Lower leg skin (tissue), 3 donors: ENCODE data around the gene TMEM135.

Experiments used
- CTCF ChIP-seq, 3 donors: fragments of 450-650 bp; IDR thresholded peaks; one replicate each; pipeline ENCODE4 v1.5.1; 2016; ENCODE audit warnings: antibody characterized with exemption in 3 of 3, mild to moderate bottlenecking in 3 of 3, moderate library complexity in 2 of 3
- POLR2A ChIP-seq, 2 donors: fragments of 450-650 bp; IDR thresholded peaks; one replicate each; pipeline ENCODE4 v1.6.1; 2016 to 2017; ENCODE audit warnings: antibody characterized with exemption in 2 of 2, mild to moderate bottlenecking in 1 of 2, moderate library complexity in 1 of 2

DNA sequence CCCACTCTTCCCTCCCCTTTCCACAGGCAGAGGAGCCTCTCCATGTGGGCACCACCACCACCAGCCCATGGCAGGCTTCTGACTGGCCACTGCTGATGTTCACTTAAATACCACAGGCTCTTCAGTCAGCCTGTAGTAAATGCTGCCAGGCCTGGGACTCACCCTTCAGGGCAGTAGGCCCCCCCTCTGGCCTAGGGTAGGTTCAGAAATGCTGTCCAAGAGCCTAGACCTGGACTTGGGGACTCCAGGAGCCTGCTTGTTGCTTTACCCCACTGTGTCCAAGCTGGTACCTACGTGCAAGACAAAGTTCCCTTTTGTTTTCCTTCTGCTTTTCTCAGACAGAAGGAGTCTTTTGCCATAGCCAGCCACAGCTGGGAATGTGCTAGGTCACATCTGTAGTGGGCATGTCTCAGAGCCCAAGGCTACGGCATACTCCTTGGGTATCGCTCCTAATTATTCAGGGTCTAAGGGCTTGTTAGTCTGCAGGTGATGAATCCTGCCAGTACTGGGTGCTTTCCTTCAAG, 38.6 kb downstream of the TMEM135 start:
- TF ChIP-seq CTCF (IDR thresholded peaks at IDR 0.05): no peak
- no peak for TF ChIP-seq POLR2A (IDR thresholded peaks at IDR 0.05)
